Stimulated activated CD4-positive, alpha-beta T cell treated with anti-CD3 and anti-CD28 coated beads, Interleukin-4, amount 100 ng/mL, for 1 hour (primary cell): Measurements from ENCODE around the gene LPXN.

Experiments
- DNase-seq: peaks from one replicate; pipeline ENCODE4 v3.0.0-alpha.2; 2020

Gene LPXN

GRCh38 chr11:58575377-58576020, at the start of gene LPXN:
Gene LPXN, minus strand, starts transcription at chr11:58575856. Its CDS starts 84 bp downstream, at chr11:58575772.
- DNase-seq = peak; percentile 38

- no peak for DNase-seq
Measured at GRCh38 chr11:58625086-58625485, 49.4 kb upstream of the LPXN start.

GRCh38 chr11:58622344-58622743, 46.7 kb upstream of the LPXN start, which contains the start of gene CNTF:
Gene CNTF, plus strand, starts transcription at chr11:58622665. Its CDS starts 88 bp downstream, at chr11:58622753.
- DNase-seq = no peak

- DNase-seq = no peak
Measured at GRCh38 chr11:58621586-58622262, 46.1 kb upstream of the LPXN start.

- no peak for DNase-seq
Measured at GRCh38 chr11:58617976-58618557, 42.4 kb upstream of the LPXN start.

GRCh38 chr11:58616594-58616993, 40.9 kb upstream of the LPXN start:
- DNase-seq = no peak

- DNase-seq = no peak
Measured at GRCh38 chr11:58615559-58615958, 39.9 kb upstream of the LPXN start.

GRCh38 chr11:58613228-58613627, 37.6 kb upstream of the LPXN start:
- DNase-seq = no peak

GRCh38 chr11:58609723-58610122, 34.1 kb upstream of the LPXN start:
- no peak for DNase-seq

- DNase-seq = no peak
Measured at GRCh38 chr11:58608331-58608730, 32.7 kb upstream of the LPXN start.

GRCh38 chr11:58606930-58607714, 31.5 kb upstream of the LPXN start:
- DNase-seq = no peak

GRCh38 chr11:58600510-58600909, 24.9 kb upstream of the LPXN start:
- DNase-seq = no peak

- no peak for DNase-seq
Measured at GRCh38 chr11:58597486-58598144, 22.0 kb upstream of the LPXN start.

GRCh38 chr11:58596621-58597020, 21.0 kb upstream of the LPXN start:
- no peak for DNase-seq

- no peak for DNase-seq
Measured at GRCh38 chr11:58594826-58595225, 19.2 kb upstream of the LPXN start.

- peak; percentile 62 for DNase-seq
Measured at GRCh38 chr11:58592760-58593472, 17.3 kb upstream of the LPXN start.

GRCh38 chr11:58591659-58592058, 16.0 kb upstream of the LPXN start:
- DNase-seq = no peak

GRCh38 chr11:58586998-58587397, 11.3 kb upstream of the LPXN start:
- no peak for DNase-seq

- no peak for DNase-seq
Measured at GRCh38 chr11:58582437-58582836, 6.8 kb upstream of the LPXN start.

GRCh38 chr11:58580311-58580710, 4.7 kb upstream of the LPXN start:
- DNase-seq = no peak

- DNase-seq = peak; percentile 94
Measured at GRCh38 chr11:58579192-58580129, 3.8 kb upstream of the LPXN start.
